GM19240 (cell line): ENCODE results near the gene SEMA5A.

Experiments used
- DNase-seq: peaks from one replicate; pipeline ENCODE4 v3.0.0; 2011; ENCODE audit warnings: low spot score; ENCODE audit not compliant: insufficient read length

Gene SEMA5A

GRCh38 chr5:9477537-9477936 lies 68.3 kb downstream of the SEMA5A start:
- DNase-seq = no peak

GRCh38 chr5:9474219-9475002 lies 71.5 kb downstream of the SEMA5A start:
- DNase-seq = no peak

- no peak for DNase-seq
These were observed 72.3 kb downstream of the SEMA5A start for GRCh38 chr5:9473624-9474023.

- no peak for DNase-seq
These were observed 75.5 kb downstream of the SEMA5A start for GRCh38 chr5:9470410-9470809.

- no peak for DNase-seq
These were observed 77.9 kb downstream of the SEMA5A start for GRCh38 chr5:9468060-9468388.

GRCh38 chr5:9467199-9468059 lies 78.4 kb downstream of the SEMA5A start:
- no peak for DNase-seq

GRCh38 chr5:9466697-9467096 lies 79.2 kb downstream of the SEMA5A start:
- no peak for DNase-seq

GRCh38 chr5:9464478-9464877 lies 81.4 kb downstream of the SEMA5A start:
- no peak for DNase-seq

GRCh38 chr5:9462109-9462508 lies 83.8 kb downstream of the SEMA5A start:
- no peak for DNase-seq

- no peak for DNase-seq
These were observed 84.8 kb downstream of the SEMA5A start for GRCh38 chr5:9460885-9461645.

- DNase-seq = no peak
These were observed 89.3 kb downstream of the SEMA5A start for GRCh38 chr5:9456435-9457042.

- DNase-seq = no peak
These were observed 89.9 kb downstream of the SEMA5A start for GRCh38 chr5:9455826-9456434.

- DNase-seq = no peak
These were observed 91.4 kb downstream of the SEMA5A start for GRCh38 chr5:9454491-9454890.

GRCh38 chr5:9454012-9454481 lies 91.8 kb downstream of the SEMA5A start:
- no peak for DNase-seq

- no peak for DNase-seq
These were observed 92.3 kb downstream of the SEMA5A start for GRCh38 chr5:9453480-9454011.

- no peak for DNase-seq
These were observed 93.7 kb downstream of the SEMA5A start for GRCh38 chr5:9452181-9452580.

GRCh38 chr5:9451037-9451436 lies 94.8 kb downstream of the SEMA5A start:
- no peak for DNase-seq

- no peak for DNase-seq
These were observed 98.2 kb downstream of the SEMA5A start for GRCh38 chr5:9447691-9448090.

- DNase-seq = no peak
These were observed 100.0 kb downstream of the SEMA5A start for GRCh38 chr5:9445826-9446388.

GRCh38 chr5:9444346-9444745 lies 101.5 kb downstream of the SEMA5A start:
- DNase-seq = no peak
